Liver (tissue), 9 donors: Measurements from ENCODE around the gene PTH2. TPM values are rescaled to one million over a fixed set of nuclear protein-coding genes. Genes with fewer than 3 reads are reported as not detected.

Experiments used
- DNase-seq: peaks from one replicate; pipeline ENCODE4 v3.0.0-alpha.2; 2017; ENCODE audit warnings: low spot score
- H3K27ac ChIP-seq, 2 donors: one replicate each; pipeline ENCODE4 v1.7.0; 2013; ENCODE audit warnings: inconsistent platforms in 2 of 2, low read length in 2 of 2, control low read depth in 1 of 2, low read depth in 1 of 2, mild to moderate bottlenecking in 1 of 2
- H3K27me3 ChIP-seq, 4 donors: one replicate each; pipeline versions ENCODE4 v1.6.1 to v1.7.0; 2013; ENCODE audit warnings: low read length in 3 of 4, inconsistent platforms in 1 of 4, mild to moderate bottlenecking in 1 of 4, moderate library complexity in 1 of 4; ENCODE audit not compliant: control insufficient read depth in 4 of 4, insufficient read depth in 4 of 4
- H3K36me3 ChIP-seq, 4 donors: one replicate each; pipeline versions ENCODE4 v1.6.1 to v1.7.0; 2013; ENCODE audit warnings: low read length in 3 of 4, mild to moderate bottlenecking in 3 of 4, low read depth in 1 of 4, moderate library complexity in 1 of 4; ENCODE audit not compliant: control insufficient read depth in 4 of 4, insufficient read depth in 3 of 4
- H3K4me1 ChIP-seq, 4 donors: one replicate each; pipeline versions ENCODE4 v1.6.1 to v1.7.0; 2013; ENCODE audit warnings: low read length in 3 of 4, mild to moderate bottlenecking in 3 of 4, moderate library complexity in 1 of 4; ENCODE audit not compliant: control insufficient read depth in 4 of 4, insufficient read depth in 4 of 4
- H3K4me3 ChIP-seq, 3 donors: one replicate each; pipeline versions ENCODE4 v1.6.1 to v1.7.0; 2013; ENCODE audit warnings: low read length in 3 of 3, control low read depth in 1 of 3, low read depth in 1 of 3, mild to moderate bottlenecking in 1 of 3
- H3K9ac ChIP-seq, 2 donors: one replicate each; pipeline ENCODE4 v1.7.0; 2013; ENCODE audit warnings: low read length in 2 of 2, mild to moderate bottlenecking in 2 of 2, moderate library complexity in 2 of 2, control low read depth in 1 of 2, low read depth in 1 of 2
- H3K9me3 ChIP-seq, 4 donors: one replicate each; pipeline versions ENCODE4 v1.6.1 to v1.7.0; 2013; ENCODE audit warnings: low read length in 3 of 4; ENCODE audit not compliant: control insufficient read depth in 4 of 4
- ATF3 ChIP-seq: IDR thresholded peaks from 2 replicates; pipeline ENCODE4 v1.6.1; 2016; ENCODE audit warnings: antibody characterized with exemption
- EGR1 ChIP-seq, 2 donors: IDR thresholded peaks; 2 replicates each; pipeline ENCODE4 v1.6.1; 2016 to 2018; ENCODE audit warnings: antibody characterized with exemption in 2 of 2, low read depth in 2 of 2
- FOXA1 ChIP-seq: IDR thresholded peaks from 2 replicates; pipeline ENCODE4 v1.6.1; 2016; ENCODE audit warnings: antibody characterized with exemption
- FOXA2 ChIP-seq: IDR thresholded peaks from 2 replicates; pipeline ENCODE4 v1.6.1; 2016; ENCODE audit warnings: antibody characterized with exemption
- GABPA ChIP-seq, 2 donors: IDR thresholded peaks in 1 of 2; conservative IDR thresholded peaks in 1 of 2; 2 replicates each; pipeline ENCODE4 v1.6.1; 2016; ENCODE audit warnings: antibody characterized with exemption in 2 of 2, mild to moderate bottlenecking in 1 of 2, moderate library complexity in 1 of 2
- HNF4A ChIP-seq, 2 donors: conservative IDR thresholded peaks; 2 replicates each; pipeline ENCODE4 v1.6.1; 2016; ENCODE audit warnings: antibody characterized with exemption in 2 of 2, mild to moderate bottlenecking in 2 of 2
- HNF4G ChIP-seq: IDR thresholded peaks from 2 replicates; pipeline ENCODE4 v1.6.1; 2016; ENCODE audit warnings: antibody characterized with exemption
- JUND ChIP-seq, 2 donors: IDR thresholded peaks; 2 replicates each; pipeline ENCODE4 v1.6.1; 2016; ENCODE audit warnings: antibody characterized with exemption in 2 of 2
- MAX ChIP-seq: IDR thresholded peaks from 2 replicates; pipeline ENCODE4 v1.6.1; 2016; ENCODE audit warnings: antibody characterized with exemption
- NR2F2 ChIP-seq: IDR thresholded peaks from 2 replicates; pipeline ENCODE4 v1.6.1; 2016; ENCODE audit warnings: antibody characterized with exemption
- RAD21 ChIP-seq, 2 donors: IDR thresholded peaks; 2 replicates each; pipeline ENCODE4 v1.6.1; 2016; ENCODE audit warnings: antibody characterized with exemption in 2 of 2, mild to moderate bottlenecking in 2 of 2
- REST ChIP-seq: IDR thresholded peaks from 2 replicates; pipeline ENCODE4 v1.6.1; 2016; ENCODE audit warnings: antibody characterized with exemption, mild to moderate bottlenecking
- RXRA ChIP-seq, 2 donors: IDR thresholded peaks; 2 replicates each; pipeline ENCODE4 v1.6.1; 2017 to 2018; ENCODE audit warnings: antibody characterized with exemption in 2 of 2, mild to moderate bottlenecking in 1 of 2
- SP1 ChIP-seq: IDR thresholded peaks from 2 replicates; pipeline ENCODE4 v1.6.1; 2018; ENCODE audit warnings: antibody characterized with exemption, mild to moderate bottlenecking
- TAF1 ChIP-seq: conservative IDR thresholded peaks from 2 replicates; pipeline ENCODE4 v1.6.1; 2016; ENCODE audit warnings: antibody characterized with exemption, mild to moderate bottlenecking
- YY1 ChIP-seq: IDR thresholded peaks from 2 replicates; pipeline ENCODE4 v1.6.1; 2016; ENCODE audit warnings: antibody characterized with exemption, mild to moderate bottlenecking
- ZBTB33 ChIP-seq: IDR thresholded peaks from 2 replicates; pipeline ENCODE4 v1.6.1; 2016; ENCODE audit warnings: antibody characterized with exemption
- WGBS: extraction: QIAGEN DNeasy Blood & Tissue Kit; methylation state at CpG from one replicate; pipeline ENCODE4 v1.1.7; 2013; 5-methylcytosine and 5-hydroxymethylcytosine counted together
- polyA plus RNA-seq, 2 donors: library from polyadenylated mRNA; stranded (reverse) in 1 of 2; unstranded in 1 of 2; fragments of 200-250 nt in 1 of 2; fragments of >200 nt in 1 of 2; fragmentation: Nextera tagmentation in 1 of 2; extraction: Ambion mirVana in 1 of 2; gene quantifications; one replicate each; pipeline versions ENCODE4 v1.2.1 to v1.2.3, GENCODE V29; 2013 to 2015
- total RNA-seq, 2 donors: library from RNA; depleted of rRNA; stranded (reverse); fragments of >200 nt; gene quantifications; one replicate each; pipeline ENCODE4 v1.2.3, GENCODE V29; 2014
- donor health status: healthy.
- donor health status: healthy.
- donor health status: healthy.
- donor health status: healthy.
- donor health status: healthy.

The PTH2 gene
- total and polyA plus RNA-seq, 4 donors, result not detected

GRCh38 chr19:49421039-49421877 is 2.0 kb downstream of the PTH2 start:
- H3K9me3 ChIP-seq, result no peaks in the 10 kb centered on the region
- peak; percentile 47 for DNase-seq
- no peaks in the 10 kb centered on the region for H3K36me3 ChIP-seq
- peak overlapping the region in 1 of 3 donors; percentile 22 for H3K4me3 ChIP-seq
- H3K4me1 ChIP-seq, result peaks cover 5 to 11% (median 7%) of the 10 kb centered on the region in 4 donors
- peaks cover 6 to 24% (median 10%) of the 10 kb centered on the region in 4 donors for H3K27me3 ChIP-seq
- no peak for TF ChIP-seq SP1
- no peak for TF ChIP-seq EGR1 (IDR thresholded peaks at IDR 0.05; ENCODE audit: low read depth in 2 of 2)
- TF ChIP-seq ATF3, result no peak
- TF ChIP-seq HNF4A (conservative IDR thresholded peaks at IDR 0.05), result no peak
- TF ChIP-seq REST, result no peak
- no peak for TF ChIP-seq FOXA1
- no peak for TF ChIP-seq RAD21 (IDR thresholded peaks at IDR 0.05)
- no peak for TF ChIP-seq NR2F2
- no peak for TF ChIP-seq FOXA2
- no peak for TF ChIP-seq TAF1
- no peak for TF ChIP-seq RXRA (IDR thresholded peaks at IDR 0.05)
- TF ChIP-seq YY1, result no peak
- no peak for TF ChIP-seq MAX
- WGBS, result 12% methylated on average over 48 of the region's 48 CpGs
- no peak overlapping the region for H3K27ac ChIP-seq
- no peak overlapping the region for H3K9ac ChIP-seq

GRCh38 chr19:49420227-49420626 is 3.0 kb downstream of the PTH2 start:
- WGBS, result 85% methylated on average over 2 of the region's 2 CpGs
- peaks cover 5 to 11% (median 7%) of the 10 kb centered on the region in 4 donors for H3K4me1 ChIP-seq
- H3K9me3 ChIP-seq, result no peaks in the 10 kb centered on the region
- TF ChIP-seq FOXA1 (no peak), HNF4A (conservative IDR thresholded peaks at IDR 0.05) (no peak), RXRA (IDR thresholded peaks at IDR 0.05) (no peak), SP1 (no peak), JUND (IDR thresholded peaks at IDR 0.05) (no peak), FOXA2 (no peak), GABPA (IDR thresholded peaks at IDR 0.05 in 1 of 2, conservative IDR thresholded peaks at IDR 0.05 in 1 of 2) (no peak), YY1 (no peak), TAF1 (no peak), RAD21 (IDR thresholded peaks at IDR 0.05) (no peak), NR2F2 (no peak), REST (no peak), ZBTB33 (no peak), HNF4G (no peak)
- no peak overlapping the region for H3K9ac ChIP-seq
- peaks cover 6 to 21% (median 8%) of the 10 kb centered on the region in 4 donors for H3K27me3 ChIP-seq
- no peaks in the 10 kb centered on the region for H3K36me3 ChIP-seq
- no peak overlapping the region for H3K4me3 ChIP-seq
- no peak overlapping the region for H3K27ac ChIP-seq
- no peak for DNase-seq
